Activated CD4-positive, alpha-beta T cell treated with anti-CD3 and anti-CD28 coated beads for 48 hours (primary cell): ENCODE results near the gene CUL9.

Source experiments
- DNase-seq: peaks from one replicate; pipeline ENCODE4 v3.0.0-alpha.2; 2020

The CUL9 gene

DNA sequence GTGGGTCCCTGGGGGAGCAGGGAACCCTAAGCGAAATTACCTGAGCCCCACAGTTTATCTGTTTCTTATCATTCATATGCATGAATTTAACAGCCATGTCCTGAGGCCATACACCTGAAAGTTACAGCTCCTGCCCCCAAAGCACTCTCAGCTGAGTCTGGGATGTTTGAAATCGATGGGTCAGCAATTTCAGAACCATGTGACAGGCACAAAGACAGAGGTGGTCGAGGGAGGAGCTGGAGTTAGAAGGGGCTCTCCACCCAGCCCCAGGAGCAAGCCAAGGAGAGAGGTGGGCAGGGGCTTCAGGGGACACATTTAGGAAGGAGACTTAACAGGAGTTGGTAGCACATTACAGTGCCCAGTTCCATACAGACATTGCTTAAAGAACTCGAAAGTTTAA is 76.2 kb downstream of the CUL9 start:
- no peak for DNase-seq

DNA sequence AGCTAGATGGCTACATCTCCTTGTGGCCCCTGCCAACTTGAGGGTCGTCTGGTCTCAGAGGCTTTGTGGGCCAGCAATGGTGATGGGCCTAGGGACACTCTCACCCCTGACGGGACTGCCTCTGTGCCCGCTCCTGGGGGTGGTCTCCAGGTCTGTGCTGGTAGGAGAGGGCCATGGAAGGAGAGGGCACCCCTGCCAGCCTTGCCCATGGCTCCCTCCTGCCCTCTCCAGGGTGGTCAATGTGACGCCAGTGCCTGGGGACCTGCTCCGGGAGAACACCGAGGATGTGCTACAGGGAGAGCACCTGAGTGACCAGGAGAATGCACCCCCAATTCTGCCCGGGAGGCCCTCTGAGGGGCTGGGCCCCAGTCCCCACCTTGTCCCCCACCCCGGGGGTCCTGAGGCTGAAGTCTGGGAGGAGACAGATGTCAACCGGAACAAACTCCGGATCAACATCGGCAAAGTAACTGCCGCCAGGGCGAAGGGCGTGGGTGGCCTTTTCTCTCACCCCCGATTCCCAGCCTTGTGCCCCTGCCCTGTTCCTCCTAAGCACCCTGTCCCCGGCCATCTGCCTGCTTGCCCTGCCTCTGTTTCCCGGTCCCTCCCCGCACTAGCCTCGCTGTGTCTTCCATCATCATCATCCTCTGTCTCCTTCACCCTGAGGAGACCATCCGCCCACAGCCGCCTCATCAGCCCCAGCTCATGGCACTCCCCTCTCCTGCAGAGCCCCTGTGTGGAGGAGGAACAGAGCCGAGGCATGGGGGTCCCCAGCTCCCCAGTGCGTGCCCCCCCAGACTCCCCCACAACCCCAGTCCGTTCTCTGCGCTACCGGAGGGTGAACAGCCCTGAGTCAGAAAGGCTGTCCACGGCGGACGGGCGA is 77.1 kb downstream of the CUL9 start:
- no peak for DNase-seq

DNA sequence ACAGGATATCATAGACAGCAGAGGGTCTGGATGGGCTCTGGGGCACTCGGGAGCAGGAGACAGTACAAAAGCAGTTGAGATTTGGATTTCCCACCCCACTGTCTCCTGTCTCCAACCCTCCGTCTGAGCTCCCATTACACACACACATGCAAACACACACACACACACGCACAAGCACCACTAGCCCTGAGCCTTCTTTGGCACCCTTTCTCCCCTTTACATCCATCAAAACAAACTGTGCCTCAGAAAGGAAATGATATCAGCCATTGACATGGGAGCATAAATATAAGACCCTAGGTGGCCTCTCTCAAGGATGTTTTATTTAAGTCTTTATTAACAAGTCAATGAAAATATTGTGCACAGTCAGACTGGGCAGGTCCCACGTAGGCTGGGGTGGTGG is 78.8 kb downstream of the CUL9 start:
- no peak for DNase-seq

DNA sequence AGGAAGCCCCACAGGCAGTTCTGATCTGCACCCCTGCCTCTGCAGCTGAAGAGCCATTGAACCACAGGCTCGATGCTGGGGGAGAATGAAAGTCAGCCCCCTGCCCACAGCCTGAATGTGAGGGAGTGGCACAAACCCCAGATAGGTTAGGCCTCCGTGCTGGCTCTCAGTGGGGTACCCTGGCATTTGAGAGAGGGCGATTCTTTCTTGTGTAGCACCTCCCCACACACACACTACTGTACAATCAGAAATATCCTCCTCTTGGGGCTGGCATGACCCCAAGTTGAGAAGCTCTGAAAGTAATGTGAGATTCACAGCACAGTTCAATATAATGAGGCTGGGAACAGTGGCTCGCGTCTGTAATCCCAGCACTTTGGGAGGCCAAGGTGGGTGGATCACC is 79.2 kb downstream of the CUL9 start:
- DNase-seq, result no peak

DNA sequence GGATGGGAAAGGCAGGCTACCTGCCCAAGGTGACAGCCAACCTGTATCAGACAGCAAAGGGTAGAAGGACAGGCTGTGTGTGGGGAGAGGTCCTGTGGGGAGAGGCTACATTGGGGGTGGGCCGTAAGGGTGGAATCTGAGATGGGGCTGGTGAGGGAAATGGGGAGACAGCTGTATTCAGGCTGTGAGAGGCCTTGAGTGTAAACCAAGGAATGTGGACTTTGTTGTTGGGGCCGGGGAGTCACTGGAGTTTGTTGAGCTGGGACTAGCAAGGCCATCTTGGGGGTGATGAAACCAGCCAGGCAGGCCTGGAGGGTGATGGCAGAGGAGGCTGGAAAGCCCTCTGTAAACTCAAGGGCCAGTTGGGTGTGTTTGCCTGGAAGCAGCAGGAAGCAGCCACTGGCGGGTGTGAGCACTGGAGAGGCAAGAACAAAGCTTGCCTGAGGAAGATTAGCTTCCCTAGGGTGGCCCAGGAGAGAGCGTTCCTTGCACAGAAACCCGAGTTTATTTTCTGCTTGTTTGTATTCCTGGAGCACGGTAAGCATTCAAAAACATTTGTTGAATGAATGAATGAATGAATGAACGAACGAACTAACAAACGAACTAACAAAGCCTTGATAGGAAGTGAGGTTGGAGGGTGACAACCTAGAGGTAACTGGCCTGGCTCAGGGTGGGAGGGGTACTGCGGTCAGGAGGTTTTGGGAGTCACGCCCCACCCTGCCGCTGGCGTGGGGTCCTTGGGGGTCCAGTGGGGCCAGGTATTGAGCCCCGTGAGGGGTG is 80.2 kb downstream of the CUL9 start:
- no peak for DNase-seq

DNA sequence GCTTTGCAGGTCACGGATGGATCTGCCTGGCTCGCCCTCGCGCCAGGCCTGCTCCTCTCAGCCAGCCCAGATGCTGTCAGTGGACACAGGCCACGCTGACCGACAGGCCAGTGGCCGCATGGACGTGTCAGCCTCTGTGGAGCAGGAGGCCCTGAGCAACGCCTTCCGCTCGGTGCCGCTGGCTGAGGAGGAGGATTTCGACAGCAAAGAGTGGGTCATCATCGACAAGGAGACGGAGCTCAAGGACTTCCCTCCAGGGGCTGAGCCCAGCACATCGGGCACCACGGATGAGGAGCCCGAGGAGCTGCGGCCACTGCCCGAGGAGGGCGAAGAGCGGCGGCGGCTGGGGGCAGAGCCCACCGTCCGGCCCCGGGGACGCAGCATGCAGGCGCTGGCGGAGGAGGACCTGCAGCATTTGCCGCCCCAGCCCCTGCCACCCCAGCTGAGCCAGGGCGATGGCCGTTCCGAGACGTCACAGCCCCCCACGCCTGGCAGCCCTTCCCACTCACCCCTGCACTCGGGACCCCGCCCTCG is 80.9 kb downstream of the CUL9 start:
- DNase-seq, result no peak

DNA sequence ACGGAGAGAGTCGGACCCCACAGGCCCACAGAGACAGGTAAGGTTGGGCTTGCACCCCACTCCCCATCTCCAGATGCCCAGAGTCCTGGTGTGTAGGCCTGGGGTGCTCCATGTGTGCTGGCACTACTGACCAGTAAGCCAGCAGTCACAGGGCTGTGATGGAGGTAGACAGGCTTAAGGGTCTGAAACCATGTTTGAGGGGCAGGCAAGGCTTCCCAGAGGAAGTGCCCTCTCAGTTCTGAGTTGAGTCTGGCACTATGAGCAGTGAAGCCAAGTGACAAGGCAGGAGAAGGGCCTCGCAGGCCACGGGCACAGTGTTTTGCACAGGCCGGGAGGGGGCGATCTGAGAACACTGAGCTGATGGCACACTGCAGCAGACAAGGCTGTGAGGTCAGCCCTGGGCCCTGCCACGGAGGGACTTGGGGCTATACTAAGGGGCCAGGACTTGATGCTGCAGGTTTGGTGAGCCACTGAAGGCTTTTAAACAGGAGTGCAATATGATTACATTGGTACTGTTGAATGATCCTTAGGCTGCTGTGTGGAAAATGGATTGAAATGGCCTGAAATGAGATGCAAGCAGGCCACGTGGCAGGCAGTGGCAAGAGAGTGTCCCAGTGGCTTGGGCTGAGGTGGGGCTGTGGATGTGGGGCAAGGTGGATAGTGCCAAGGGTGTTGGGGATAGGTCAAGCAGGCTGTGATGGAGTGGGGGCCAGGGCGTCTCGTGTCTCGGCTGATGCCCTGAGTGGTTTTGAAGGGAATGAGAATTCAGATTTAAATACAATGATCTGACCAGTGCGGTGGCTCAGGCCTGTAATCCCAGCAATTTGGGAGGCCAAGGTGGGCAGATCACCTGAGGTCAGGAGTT is 81.5 kb downstream of the CUL9 start:
- peak; percentile 86 for DNase-seq

DNA sequence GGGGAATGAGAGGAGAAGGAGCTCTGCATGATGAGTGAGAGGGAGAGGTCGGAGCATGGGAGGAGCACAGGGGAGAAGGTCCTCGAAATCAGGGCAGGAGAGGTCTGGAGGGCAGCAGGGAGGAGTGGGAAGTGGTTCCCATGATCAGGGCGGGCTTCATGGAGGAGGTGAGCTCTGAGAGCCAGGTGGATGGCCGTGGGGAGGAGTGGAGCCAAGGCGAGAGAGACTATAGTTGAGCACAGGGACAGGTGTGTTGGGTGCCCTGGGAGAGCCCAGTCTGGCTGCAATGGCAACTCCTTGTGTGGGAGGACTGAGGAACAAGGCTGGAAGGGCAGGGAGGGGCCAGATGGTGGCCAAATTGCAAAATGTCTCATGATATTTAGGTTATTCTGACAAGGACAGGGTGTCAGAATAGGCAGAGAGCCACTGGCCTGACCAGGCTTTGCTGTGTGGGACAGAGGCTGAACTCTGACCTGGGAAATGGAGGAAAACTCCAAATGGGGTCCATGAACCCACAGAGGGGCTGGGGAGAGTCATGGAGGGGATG is 82.7 kb downstream of the CUL9 start:
- no peak for DNase-seq

DNA sequence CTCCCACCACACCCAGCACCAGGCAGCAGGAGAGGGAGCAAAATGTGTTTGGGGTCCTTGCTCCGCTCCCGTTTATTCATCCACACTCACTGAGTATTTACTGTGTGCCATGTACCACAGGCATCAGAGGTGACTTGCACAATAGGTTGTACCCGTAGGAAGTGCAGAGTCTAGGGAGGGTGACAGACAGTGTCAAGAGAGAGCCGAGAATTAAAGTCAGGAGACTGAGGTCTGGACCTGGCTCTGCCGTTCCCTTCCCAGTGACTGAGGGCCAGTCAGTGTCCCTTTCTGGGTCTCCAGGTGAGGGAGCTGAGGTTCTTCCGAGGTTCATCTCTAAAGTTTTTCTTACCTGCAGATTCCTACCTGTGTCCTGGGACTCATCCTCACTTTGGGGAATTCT is 83.6 kb downstream of the CUL9 start:
- no peak for DNase-seq

DNA sequence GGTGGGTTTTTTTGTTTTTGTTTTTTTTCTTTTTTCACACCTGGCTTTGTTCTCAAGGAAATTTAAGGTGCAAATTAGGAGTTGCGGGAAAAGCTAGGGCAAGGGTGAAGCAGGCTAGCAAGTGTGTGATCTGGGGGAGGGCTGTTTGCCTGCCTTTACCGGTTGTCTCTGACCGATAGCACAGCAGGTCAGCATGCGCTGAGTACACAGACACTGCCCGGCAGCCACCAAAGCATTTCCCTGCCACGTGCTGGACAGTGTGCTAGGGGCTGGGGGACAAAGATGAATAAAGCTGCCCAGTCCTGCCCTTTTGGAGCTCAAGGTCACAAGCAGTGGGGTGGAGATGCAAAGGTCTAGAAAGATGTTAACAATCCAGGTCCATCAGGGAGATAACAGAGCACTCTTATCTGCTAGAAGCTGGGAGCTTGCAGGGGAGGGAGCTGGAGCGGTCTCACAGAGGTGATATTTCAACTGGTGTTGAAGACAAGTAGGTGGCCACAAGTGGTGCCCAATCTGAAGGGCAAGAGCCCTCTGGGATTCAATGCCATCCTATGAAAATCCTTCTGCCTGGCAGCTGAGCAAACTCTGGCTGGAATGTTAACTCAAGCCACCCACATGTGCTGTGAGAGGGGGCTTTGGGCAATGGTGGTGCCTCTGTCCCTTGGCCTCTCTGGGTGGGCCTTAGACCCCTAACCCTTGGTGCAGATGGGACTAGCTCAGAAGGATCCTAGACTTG is 85.8 kb downstream of the CUL9 start:
- no peak for DNase-seq

DNA sequence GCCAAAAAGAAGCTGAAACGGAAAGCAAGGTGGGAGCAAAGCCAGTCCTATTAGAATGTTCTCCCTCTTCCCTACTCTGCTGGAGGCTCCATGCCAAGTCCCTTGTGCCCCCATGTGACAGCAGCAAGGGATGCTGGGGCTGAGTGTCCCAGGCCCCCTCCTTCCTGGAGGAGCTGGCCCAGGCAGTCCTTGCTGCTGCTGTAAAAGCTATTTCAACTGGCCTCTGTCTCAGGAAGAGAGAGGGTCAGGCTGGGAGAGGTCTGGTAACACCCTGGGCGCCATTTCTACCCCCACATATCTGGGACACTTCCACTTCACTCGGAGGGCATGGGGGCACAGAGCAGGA is 86.3 kb downstream of the CUL9 start:
- no peak for DNase-seq

DNA sequence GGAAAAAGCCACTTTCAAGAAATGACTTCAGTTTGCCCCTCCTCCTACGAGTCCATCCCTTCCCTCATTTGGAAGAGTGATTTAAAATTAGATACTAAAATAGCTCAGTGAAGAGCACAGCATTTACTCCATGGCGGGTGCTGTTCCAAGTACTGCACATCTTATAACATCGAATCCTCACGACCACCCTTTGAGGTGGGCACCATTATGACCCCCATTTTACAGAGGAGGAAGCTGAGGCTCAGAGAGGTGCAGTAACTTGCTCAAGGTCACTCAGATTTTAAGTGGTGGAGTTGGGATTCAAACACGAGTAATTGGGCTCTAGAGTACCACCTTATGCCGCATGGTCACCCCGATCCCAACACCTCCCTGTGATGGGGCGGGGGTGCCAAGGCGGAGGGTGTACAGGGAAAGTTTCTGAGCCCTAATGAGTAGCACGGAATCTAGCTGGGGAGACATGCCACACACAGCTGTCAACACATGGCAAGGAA is 86.8 kb downstream of the CUL9 start:
- no peak for DNase-seq

DNA sequence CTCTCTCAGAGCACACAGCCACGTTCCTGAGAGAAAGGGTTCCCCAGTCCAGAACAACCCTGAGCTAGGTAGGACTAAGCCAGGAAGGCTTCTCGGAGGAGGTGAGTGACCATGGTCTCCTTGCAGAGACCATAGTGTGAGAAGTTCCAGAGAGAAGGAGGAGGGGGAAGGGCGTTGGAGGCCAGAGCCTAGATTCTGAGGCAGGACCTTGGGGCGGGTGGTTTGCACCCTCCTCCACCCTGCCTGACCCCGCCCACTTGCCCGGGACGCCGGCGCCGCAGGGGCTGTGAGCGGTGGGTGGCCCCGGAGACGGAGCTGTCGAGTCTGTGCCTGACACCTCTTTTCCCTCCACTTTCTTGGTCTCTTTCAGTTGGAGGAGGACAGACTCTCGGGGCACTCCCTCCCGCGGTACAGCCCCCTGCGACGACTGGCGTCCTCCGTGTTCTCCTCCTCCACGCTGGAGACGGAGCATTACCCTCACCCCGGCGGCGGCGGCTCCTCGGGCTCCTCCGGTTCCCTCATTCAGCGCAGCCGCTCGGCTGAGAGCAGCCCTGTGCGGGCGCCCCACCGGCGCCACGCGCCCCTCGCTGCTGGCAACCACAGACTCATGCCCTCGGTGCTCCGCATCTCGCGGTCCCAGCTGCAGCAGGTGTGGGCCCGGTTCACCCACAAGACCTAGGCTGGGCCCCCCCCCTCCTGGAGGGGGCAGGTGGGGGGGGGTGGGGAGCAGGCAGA is 87.4 kb downstream of the CUL9 start:
- peak; percentile 44 for DNase-seq

DNA sequence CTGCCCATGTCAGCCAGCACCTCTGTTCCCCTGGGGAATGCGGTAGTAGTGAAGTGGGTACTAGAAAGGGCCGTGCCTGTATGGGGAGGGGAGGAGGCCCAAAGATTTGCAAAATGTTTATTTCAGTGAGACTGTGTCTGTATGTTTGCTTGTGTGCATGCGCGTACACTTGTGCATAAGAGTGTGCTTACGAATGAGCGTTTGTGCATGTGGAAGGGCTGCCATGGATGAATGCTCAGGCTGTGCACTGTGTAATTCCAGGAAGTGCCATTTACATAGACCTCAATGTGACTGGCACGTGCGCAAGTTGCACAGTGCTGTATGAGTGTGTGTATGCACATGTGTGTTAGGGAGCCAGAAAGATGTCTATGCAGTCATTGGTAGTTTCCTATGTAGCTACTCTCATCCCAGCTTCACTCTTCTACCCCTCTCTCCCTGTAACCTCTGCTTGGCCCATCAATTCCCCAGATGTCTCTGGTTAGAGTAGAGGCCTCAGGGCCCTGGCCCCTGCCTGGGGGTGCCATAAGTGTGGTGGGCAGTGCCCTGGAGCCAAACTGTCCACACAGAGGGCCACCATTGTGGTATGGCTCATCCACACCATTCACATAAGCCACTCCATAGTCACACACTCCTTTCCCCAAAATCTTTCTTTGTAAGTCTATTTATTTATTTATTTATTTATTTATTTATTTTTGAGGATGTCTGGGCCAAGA is 89.3 kb downstream of the CUL9 start:
- no peak for DNase-seq

DNA sequence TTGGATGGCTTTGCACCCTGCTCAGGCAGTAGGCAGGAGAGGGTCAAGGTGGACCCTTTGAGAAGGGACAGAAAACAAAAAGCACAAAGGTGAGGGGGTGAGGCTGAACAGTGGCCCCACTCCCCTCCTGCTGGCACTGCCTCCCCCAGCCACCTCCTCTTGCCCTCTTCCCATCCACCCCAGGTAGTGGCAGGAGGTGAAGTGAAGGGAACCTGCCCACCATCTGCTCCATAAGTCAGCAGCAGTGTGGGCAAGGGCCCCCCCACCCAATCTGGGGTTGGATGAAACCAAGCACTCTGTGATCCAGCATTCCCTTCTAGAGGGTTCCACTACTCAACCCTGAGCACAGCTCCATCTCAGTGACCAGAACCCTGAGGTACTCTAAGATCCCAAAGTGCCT is 89.9 kb downstream of the CUL9 start:
- DNase-seq, result no peak

DNA sequence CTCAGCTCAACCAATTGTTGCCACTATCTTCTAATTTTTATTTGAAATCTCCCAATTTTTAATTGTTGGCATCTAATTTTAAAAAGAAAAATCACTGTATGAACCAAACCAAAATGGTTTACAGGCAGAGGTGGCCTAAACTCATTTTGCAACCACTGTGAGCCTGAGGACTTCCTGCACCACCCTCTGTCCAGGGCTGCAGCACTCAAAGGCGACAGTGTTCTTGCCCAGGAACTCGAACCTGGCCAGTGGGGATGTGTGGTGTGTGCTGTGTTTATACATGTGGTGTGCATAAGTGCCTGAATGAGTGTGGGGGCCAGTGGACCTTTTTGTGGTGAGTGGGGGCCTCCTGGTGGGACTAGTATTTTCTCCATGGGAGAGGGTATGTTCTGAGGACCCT is 91.7 kb downstream of the CUL9 start:
- DNase-seq, result no peak
